NCI-H1105 treated with DMSO at 0.1 percent for 48 hours (cell line): ENCODE measurements around the gene MAN2B2.

Experiments used
- DNase-seq: peaks from one replicate; lab custom pipeline; 2025; lab: John Stamatoyannopoulos, UW

MAN2B2 gene

DNA sequence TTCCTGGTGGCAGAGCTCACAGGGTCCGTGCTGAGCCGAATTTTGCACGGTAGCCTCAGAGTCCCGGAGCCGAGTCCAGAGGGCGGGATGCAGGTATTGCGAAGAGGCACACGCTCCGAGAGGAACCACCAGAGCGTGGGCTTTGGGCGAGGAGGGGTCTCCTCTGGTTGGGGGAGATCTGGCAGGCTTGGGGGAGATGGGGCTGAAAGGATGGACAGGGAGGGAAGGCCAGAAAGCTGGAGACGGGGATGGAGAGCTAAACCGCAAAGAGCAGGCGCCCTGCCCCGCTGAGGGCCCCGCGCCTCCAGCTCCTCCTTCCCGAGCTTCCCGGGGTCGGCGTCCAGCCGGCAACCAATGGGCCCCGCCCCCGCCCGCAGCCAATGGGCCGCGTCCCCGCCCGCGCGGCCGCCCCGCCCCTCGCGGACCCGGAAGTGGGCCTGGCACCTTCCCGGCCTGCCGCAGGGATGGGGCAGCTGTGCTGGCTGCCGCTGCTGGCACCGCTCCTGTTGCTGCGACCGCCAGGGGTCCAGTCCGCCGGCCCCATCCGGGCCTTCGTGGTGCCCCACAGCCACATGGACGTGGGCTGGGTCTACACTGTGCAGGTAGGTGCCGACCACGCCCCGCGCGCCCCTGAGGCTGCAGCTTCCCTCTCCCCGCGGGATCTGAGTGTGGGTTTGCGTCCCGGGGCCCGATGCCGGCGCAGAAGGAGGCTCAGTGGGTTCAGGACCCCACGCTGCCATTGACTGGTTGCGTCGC, at the start of gene MAN2B2:
TSS of gene MAN2B2 (plus strand) at position 443 of the 756 bp plus-strand sequence. CDS start at position 465, 22 bp downstream.
- DNase-seq, result peak; percentile 54

DNA sequence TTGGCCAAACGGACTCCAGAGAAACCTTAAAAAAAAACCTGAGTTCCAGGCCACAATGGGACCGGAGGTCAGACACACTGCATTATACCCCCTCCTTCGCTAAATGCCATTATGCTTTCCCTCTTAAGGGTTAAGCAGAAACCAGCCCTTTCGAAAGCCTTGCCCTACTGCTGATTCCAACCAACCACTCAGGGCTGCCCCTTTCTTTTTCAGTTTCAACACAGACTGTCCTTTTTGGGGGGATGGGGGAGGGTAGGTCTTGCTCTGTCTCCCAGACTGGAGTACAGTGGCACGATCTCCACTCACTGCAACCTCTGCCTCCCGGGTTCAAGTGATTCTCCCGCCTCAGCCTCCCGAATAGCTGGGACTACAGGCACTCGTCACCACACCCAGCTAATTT, 49.5 kb upstream of the MAN2B2 start:
- no peak for DNase-seq

DNA sequence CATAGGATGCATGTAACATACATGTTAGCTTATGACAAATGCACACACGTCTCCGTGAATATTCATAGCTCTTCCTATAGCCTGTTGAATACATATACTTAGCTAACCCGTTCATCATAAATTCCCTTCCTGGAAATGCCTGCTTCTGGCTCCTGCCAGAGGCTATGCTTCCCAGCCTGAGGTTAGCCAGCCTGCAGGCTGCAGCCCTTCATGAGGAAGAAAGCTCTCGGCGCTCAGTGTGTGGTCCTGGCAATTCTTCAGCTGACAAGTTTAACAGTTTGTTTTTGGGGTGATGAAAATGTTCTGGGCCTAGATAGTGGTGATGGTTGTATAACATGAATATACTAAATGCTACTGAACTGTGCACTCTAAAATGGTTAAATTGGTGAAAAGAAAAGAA, 48.8 kb upstream of the MAN2B2 start:
- no peak for DNase-seq

DNA sequence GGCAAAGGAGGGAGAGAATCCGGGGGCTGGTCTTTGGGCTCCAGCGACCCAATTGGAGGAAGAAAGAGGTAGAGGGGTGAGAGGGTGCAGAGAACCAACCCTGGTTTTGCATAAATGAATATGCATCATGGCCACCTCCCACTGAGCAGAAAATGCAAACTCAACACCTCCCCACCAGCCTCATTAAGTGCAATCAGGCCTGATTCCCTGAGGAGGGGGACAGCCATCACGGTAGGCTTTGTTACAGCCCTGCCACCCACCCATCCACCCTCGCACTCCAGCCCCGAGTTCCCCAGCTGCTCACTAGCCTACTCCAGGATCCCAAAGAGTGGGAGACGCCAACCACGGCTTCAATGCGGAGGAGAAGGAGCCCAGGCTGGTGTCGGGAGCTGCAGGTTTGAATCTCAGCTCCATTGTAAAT, 48.3 kb upstream of the MAN2B2 start:
- DNase-seq, result no peak

DNA sequence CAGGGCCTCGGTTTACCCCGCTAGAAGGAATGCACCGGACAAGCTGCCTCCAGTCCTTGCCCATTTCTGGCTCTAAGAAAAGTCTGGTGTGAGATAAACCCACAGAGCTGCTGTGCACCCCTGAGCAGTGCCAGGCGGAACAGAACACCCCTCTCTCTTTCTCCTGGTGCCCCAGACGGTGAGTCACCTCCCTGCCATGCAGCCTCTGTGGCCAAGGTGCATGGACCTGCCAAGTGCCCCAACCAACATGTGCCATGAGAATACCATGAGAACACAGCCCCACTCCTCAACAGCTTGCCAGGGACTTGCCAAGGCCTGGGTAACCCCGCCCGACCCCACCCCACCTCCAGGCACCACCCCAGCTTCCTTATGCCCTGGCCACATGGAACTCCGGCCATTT, 47.7 kb upstream of the MAN2B2 start:
- DNase-seq, result no peak

DNA sequence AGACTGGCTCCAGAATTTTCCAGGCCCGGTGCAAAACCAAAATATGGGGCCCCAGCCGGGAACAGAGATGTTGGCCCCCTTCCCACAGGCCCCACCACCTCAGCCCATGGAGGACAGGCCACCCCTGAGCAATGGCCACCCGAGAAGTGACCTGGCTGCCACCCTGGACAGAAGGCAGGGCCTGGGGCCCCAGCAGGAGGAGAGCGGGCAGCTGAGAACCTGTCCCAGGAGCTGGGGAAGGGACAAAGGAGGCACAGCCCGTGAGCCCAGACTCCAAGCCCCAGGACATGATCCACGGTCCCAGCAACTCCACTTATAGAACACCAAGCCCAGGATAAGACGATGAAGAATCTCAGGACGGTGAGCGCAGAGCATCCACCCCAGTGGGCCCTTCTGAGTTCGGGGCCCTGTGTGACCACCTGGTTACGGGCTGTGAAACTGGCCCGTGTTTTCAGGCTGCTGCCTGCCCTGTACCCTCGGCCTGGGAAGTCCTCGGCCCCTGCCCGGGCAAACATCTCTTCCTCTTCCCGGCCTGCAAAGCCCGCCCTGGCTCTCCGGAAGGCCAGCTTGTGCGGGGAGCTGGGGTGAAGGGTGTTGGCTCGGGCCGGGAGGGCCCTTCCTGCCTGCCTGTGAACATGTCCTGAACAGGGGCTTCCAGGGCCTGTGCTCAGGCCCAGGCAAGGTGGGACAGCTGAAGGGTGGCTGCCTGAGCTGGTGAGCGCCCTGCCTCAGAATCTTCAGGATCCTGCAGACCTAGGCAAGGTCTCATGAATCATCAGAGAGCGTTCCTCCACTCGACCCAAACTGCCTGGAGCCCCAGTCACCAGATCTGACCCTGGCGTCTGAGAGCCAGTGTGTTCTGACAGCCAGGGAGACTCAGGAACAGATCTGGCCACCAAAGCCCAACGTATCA, 47.0 kb upstream of the MAN2B2 start:
- no peak for DNase-seq

DNA sequence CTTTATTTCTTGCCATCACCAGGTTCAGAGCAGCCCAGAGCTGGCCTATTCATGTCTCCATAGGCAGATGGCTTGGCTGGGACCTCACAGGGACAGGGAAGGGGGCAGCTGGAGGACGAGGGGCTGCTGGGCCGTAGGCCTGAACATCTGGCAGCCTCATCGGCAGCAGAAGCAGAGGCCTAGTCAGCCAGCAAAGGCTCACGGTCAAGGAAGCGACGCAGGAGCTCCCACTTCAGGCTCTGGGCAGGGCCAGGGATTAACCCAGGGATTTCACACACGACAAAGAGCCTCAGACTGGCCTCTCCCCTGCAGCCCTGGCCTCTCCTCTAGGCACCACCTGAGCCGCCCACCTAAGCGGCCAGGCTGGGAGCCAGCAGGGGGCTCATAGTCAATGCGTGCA, 46.0 kb upstream of the MAN2B2 start:
- no peak for DNase-seq

DNA sequence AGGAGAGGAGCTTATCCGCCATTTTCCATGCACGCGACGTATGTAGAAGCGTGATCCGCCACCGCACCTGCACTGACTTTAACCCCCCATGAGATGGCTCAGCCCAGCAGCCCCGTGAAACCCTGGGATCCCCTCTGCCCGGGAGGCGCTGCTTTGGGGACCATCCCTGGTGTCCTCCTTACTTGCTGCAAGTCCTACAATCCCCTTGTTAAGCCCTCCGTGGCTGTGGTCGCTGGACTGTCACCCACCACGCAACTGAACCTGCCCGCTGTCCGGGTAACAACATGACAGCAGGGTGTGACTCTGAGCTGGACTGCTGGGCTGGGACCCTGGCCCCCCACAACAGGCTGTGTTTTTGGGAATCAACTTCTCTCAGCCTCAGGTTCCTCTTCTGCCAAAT, 44.7 kb upstream of the MAN2B2 start:
- DNase-seq, result no peak

DNA sequence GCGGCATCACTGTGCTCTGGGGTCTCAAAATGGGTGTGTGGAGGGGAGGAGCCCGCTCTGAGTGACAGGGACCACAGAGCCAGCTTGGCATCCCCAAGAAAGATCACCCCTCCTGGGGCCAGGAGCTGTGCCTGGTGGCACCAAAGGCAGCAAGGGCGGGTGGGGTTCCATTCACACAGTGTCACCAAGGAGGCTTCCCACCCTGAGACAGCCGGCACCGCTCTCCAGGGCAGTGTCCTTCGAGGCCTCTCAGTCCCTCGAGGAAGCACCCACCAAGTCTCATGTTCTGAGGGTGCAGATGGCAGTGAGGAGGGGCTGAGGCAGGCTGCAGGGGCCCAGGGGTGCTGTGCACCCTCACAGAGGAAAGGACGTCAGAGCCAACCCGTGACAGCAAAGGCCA, 44.0 kb upstream of the MAN2B2 start:
- no peak for DNase-seq

DNA sequence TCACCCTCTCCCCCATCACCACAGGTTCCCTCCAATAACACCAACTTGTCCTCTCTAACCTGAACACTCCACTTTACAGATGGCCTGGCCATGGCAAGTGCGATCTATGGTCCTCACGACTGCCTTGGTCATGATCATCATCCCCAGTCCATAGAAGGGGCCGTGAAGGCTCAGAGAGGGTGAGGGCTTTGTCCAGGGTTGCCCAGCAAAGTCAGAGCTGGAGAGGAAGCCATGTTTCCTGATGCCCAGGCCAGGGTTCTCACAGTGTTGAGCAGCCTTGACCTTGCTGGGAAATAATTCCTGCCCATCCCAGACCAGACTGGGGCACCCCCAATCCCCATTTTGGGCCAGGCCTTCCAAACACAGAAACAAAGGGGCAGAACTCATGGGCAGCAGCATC, 42.9 kb upstream of the MAN2B2 start:
- DNase-seq, result no peak

DNA sequence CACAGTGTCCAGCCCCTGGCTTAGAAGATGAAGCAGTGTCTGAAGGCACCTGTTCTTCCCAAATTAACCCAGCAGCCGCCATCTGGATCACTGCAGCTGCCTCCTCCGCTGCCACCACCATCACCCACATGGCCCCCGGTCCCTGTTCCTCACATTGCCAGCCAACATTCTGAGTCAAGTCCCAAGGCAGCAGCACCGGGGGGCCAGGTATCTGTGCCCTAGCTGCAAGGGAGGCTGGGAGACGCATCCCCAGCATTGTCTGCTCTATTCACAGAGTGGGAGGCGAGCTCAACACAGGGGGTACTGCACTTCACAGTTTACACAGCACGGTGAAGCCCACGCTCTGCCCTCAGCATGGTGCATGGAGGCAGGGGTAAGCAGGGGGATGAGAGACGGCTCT, 42.3 kb upstream of the MAN2B2 start:
- no peak for DNase-seq

DNA sequence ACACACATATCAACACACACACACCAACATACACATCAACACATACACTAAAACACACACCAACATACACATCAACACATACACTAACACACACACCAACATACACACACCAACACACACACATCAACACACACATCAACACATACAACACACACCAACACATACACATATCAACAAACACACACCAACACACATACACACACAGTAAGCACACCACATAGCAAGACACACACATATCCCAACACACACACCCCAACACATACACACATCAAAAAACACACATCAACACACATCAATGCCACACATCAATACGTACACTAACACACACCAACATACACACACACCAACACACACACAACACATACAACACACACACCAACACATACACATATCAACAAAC, 40.9 kb upstream of the MAN2B2 start:
- DNase-seq, result no peak

DNA sequence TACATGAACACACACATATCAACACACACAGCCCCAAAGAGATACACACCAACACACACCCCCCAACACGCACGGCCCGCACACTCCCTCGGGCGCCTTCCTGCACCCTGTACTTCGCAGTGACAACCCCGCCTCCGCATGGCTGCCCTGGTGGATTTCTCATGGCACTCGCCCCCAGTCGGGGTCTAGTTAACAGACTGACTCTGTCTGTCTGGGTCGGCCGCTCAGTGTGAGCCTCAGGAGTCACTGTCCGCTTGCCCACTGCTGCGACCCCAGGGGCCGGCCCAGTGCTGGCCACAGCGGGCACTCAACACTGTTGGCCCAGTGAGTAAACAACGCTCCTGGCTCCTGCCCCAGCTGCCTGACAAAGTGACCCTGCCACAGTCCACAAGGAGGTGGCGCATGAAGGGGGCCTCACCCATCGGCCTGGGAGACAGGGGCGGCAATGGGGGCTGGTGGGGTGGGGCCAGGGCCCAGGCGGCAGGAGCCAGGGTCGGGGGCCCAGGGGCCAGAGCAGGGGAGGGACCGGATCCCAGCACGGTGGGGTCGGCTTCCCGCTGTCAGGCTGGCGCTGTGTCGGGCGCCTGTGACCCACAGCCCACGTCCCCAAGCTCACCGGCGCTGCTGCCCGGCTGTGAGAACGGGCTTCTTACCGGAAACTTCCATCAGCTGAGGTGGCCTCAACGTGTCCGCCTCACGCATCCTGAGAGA, 40.2 kb upstream of the MAN2B2 start:
- no peak for DNase-seq

DNA sequence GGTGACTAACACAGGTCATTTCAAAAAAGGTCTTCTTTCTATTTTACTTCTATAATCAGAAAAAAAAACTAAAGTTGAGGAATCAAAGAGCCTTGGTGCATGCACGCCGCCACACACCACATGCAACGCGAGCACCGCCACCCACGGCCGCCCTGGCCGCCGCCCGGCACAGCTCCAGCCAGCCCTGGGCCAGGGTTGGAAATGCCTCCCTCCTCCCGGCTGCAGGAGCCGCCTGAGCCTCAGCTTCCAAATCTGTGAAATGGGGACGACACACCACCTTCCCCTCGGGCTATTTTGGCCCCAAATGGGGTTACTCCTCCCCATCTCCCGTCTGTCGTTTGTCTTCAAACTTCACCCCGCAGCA, 39.7 kb upstream of the MAN2B2 start:
- DNase-seq, result no peak

DNA sequence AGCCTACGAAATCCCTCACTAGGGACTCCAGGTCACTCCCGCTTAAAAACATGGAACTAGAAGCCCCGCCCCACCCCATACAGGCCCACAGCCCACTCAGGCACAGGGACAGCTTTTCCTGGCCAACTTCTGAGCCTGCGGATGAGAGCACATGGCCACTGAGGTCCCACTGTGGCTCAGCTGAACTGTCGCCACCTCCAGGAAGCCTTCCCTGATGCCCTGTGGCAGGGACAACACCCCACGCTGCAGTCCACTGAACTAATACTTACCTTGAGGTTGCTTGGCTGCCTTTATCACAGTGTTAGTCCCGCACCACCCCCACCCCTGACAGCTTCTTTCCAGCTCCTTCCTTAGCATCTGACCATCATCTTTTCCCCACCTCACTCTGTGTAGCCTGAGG, 39.3 kb upstream of the MAN2B2 start:
- no peak for DNase-seq

DNA sequence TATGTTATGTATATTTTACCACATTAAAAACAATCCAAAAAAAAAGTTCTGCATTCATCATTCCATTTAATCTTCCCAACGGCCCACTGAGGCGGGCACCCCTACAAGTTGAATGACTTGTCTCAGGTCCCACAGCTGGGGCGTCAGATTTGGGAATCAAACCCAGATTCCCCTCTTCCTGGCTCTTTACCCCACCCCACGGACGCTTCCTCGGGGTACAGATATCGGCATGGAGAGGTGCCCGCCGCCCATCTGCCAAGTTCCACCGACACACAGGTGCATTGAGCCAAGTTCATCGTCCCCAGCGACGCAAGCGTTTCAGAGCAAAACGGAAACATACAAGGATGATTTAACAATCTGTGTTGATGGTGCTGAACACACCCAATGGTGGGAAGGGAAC, 36.9 kb upstream of the MAN2B2 start:
- DNase-seq, result no peak

DNA sequence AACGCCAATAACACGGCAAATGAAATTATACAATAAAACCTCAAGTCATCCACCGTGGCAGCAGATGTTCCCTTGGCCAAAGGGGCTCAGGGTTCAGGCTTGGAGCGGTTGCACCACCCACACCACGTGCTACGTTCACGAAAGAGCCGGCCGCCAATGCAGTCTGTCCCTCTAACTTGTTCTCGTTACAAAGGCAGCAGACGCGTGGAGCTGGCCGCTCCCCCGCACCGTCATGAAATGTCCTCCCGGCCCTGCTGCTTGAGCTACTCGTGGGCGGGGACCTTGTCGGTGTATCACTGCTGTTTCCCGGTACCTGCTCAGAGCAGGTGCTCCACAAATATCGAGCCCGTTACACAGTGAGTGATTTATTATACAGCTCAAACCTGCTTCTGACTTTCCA, 36.4 kb upstream of the MAN2B2 start:
- peak; percentile 56 for DNase-seq

DNA sequence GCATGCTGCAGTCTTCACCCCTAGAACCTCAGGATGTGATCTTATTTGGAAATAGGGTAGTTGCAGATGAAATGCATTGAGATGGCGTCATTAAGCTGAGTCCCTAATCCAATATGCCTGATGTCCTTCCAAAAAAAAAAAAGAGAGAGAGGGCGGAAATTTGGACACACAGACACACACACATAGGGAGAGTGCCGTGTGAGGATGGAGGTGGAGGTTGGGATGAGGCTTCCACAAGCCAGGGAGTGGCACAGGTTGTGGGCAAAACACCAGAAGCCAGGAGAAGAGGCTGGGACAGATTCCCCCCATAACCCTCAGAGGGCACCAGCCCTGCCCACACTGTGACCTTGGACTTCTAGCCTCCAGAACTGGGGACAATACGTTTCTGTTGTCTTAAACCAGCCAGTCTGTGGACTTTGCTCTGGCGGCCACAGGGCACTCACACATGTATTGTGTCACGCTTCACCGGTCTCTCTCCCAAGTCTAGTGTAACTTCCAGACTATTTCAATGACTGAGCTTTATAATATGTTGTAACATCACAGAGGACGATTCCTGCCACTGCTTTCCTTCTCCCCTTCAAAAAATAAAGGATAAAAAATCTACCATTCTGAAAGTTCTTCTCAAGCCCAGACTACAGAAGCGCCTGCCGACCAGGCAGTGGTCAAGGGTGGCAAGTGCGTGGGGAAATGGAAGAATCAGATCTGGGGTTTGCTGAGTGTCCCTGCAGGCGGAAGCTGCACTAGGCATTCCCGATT, 35.8 kb upstream of the MAN2B2 start:
- DNase-seq, result no peak

DNA sequence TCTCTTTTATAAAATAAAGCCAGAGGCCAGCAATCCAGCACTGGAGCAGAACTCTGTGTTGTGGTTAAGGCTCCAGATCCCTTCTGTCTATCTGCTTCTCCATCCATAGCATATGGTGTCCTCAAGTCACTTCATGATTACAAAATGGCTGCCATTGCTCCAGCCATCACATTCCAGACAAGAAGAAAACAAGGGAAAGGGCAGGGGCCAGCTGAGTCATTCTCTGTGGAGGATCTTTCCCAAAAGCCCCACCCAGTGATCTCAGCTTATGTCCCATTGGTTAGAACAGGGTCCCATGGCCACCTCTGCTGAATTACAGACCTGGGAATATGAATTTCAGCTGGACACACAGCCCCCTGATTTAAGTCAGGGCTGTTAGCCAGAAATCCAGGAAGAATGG, 34.1 kb upstream of the MAN2B2 start:
- DNase-seq, result no peak

DNA sequence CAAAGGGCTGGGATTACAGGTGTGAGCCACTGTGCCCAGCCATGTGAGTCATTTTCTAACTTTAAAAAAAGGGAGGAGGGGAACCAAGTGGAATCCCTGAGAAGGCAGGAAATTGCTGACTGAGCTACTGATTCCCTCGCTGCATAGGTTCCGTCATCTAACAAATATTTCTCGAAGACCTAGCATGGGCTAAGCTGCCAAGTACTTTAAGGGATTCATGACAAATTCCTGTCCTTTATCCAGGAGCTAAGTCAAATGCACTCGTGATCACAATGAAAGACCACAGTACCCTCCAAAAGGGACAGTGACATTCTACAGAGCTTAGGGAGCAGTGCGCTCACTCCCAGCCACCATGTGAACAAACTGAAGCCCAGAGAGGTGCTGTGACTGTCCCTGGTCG, 33.2 kb upstream of the MAN2B2 start:
- DNase-seq, result no peak

DNA sequence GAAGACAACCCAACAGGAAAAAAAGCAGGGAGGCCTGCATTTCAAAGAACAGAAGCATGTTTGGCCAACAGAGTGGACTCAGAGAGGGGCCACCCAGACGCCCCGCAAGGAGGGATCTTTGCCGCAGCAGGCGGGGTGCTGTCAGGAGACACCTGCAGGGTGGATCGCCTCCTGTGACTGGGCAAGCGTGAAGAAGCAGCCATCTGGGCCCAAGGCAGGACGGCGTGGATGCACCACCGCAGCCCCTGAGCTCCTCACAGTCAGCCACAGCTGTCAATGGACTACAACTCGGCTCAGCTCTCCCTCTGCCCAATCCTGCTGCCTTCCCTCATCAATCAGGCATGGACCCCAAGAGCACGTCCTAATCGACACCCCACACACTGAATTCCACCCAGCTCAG, 32.0 kb upstream of the MAN2B2 start:
- DNase-seq, result no peak

DNA sequence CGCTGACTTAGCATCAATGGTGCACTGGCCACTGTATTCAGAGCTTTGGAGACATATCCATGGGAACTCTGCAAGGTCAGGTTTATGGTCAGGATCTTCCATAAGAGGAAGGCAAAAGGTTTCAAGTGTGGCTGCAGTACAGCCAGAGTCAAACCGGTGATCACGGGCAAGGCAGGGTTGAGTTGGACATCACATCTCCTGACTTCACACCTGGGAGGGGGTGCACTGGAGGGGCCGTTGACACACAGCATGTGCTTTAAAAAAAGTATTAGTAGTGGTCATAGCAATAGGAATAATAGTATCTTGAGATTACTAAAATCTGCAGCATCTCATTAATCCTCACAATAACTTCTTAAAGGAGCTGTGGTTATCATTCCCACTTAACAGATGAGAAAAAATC, 28.9 kb upstream of the MAN2B2 start:
- no peak for DNase-seq
